ENCODE measurements around the gene E2F6.

E2F6 gene

DNA sequence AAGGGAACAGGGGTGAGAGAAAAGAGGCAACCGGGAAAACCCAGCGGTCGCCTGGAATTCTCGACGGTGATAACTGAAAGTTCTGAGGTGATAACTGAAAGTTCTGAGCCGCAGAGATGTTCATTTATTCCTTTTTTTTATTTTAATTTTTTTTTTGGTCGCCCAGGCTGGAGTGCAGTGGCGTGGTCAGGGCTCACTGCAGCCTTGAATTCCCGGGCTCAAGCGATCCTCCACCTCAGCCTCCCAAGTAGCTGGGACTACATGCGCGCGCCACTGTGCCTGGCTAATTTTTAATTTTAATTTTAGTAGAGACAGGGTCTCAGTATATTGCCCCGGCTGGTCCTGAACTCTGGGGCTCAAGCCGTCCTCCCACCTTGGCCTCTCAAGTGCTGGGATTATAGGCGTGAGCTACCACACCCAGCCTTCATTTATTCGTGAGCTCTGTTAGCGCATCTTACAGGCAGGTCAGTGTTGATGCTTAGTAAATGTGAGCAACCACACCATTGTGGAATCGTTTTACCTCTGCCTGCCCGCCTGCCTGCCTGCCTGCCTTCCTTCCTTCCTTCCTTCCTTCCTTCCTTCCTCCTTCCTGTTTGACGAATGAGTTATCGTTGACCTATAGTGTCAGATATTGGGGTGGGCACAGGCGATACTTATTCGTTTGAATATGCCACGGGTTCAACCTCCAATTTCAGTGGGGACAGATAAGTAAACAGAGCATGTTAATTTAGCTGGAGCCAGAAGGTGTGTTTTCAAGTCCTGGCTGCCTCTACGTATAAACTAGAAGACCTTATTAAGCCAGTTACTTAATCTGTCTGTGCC, 557 bp upstream of the E2F6 start:
- TF ChIP-seq CTCF (IDR thresholded peaks at IDR 0.05) = no peak
- no peaks in the 10 kb centered on the region for H3K27me3 ChIP-seq
- H3K4me1 ChIP-seq = peaks cover 0 to 42% (median 23%) of the 10 kb centered on the region in 4 donors
- H3K4me3 ChIP-seq = peak overlapping the region; percentile 73 to 88
- H3K36me3 ChIP-seq = peaks cover 0 to 6% (median 0%) of the 10 kb centered on the region in 3 donors
- DNase-seq = no peak
- intact Hi-C loops (cut with DNase I; ENCODE audit: low total_unique reads) = loop anchor here (10.0 kb wide), 1 partner anchor 278 kb away; the partner anchor contains the start of gene LPIN1
- H3K27ac ChIP-seq = peak overlapping the region; percentile 80 to 90
- H3K9me3 ChIP-seq = no peaks in the 10 kb centered on the region

DNA sequence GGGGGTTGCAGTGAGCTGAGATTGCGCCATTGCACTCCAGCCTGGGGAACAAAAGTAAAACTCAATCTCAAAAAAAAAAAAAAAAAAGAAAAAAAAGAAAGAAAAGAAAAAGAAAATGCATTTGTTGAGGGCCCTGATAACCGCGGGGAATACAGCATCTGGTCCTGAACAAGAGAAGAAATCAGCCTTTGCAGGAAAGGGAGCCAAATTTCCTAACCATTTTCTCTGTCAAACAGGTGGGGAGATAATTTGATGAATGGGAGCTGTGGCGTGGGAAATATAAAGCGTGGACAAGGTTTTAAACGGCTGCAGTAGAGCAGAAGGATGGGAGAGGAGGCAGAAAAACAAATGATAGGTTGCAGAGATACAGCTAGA, 864 bp downstream of the E2F6 start:
- no peak for DNase-seq
- Histone ChIP-seq H3K36me3 (peaks cover 0 to 6% (median 0%) of the 10 kb centered on the region in 3 donors), H3K4me1 (peaks cover 0 to 51% (median 25%) of the 10 kb centered on the region in 4 donors), H3K27me3 (no peaks in the 10 kb centered on the region), H3K9me3 (no peaks in the 10 kb centered on the region), H3K27ac (peak overlapping the region; percentile 80 to 90), H3K4me3 (peak overlapping the region; percentile 73 to 88)
- intact Hi-C loops (cut with DNase I; ENCODE audit: low total_unique reads) = loop anchor here (10.0 kb wide), 1 partner anchor 280 kb away; the partner anchor contains the start of gene LPIN1
- TF ChIP-seq CTCF (IDR thresholded peaks at IDR 0.05) = no peak

DNA sequence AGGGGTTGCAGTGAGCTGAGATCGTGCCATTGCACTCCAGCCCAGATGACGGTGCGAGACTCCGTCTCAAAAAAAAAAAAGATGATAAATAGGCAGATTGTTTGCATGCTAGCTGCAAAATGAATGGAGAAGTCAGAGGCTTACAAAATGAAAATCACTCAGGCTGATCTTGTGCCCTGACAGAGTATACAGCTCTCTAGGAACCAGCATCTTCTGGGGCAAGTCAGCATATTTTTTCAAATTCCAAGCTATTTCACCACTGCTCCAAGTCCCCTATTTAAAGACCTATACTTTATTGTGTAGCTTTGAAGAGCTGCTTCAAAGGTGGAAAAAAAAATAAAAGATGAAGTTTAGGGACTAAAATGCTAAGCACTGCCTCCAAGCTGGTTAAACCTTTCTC, 6.1 kb downstream of the E2F6 start:
- Histone ChIP-seq H3K27me3 (no peaks in the 10 kb centered on the region), H3K9me3 (no peaks in the 10 kb centered on the region), H3K4me3 (no peak overlapping the region), H3K4me1 (peaks cover 0 to 57% (median 24%) of the 10 kb centered on the region in 4 donors), H3K36me3 (peaks cover 0 to 13% (median 6%) of the 10 kb centered on the region in 3 donors), H3K27ac (no peak overlapping the region)
- no peak for DNase-seq
- intact Hi-C loops (cut with DNase I; ENCODE audit: low total_unique reads) = loop anchor here (10.0 kb wide), 1 partner anchor 285 kb away; the partner anchor contains the start of gene LPIN1
- no peak for TF ChIP-seq CTCF (IDR thresholded peaks at IDR 0.05)

DNA sequence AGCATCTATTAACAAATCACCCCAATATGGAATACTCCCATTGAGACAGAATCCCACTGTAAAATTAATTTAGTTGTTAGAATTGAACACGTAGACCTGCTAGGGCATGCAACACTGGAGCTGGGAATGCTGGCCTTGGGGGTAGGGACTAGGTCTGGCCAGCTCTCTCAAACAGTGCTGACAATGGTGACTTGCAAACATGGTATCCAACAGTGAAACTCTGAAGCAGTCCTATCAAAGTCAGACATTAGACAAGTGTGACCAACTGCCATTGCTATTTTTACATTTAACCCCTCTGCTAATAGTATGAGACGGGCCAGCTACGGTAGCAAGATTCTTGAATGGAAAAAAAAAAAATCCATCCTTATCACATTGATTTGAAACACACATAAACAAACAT, 7.2 kb downstream of the E2F6 start:
- Histone ChIP-seq H3K9me3 (no peaks in the 10 kb centered on the region), H3K4me3 (no peak overlapping the region), H3K36me3 (peaks cover 0 to 13% (median 3%) of the 10 kb centered on the region in 3 donors), H3K4me1 (peaks cover 0 to 46% (median 17%) of the 10 kb centered on the region in 4 donors), H3K27me3 (no peaks in the 10 kb centered on the region), H3K27ac (no peak overlapping the region)
- DNase-seq = no peak
- TF ChIP-seq CTCF (IDR thresholded peaks at IDR 0.05) = no peak
- intact Hi-C loops (cut with DNase I; ENCODE audit: low total_unique reads) = no loop called here

DNA sequence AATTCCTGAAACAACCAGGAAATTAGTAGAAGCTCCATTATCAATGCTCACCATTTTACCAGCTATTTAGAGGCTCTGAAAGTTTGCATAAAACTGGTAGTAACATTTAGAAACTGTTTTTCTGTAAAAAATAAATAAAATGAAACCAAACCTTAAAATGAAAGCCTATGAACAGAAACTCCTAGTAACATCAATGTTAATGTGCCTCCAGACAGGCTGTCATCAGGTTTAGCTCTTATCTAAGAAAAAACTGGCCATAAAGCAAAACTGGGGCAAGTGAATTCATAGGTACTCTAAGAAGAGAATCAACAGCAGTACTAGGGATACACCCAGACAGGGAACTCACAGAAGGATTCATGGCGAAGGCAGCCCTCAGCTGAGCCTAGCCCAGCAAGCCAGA, 8.0 kb downstream of the E2F6 start:
- intact Hi-C loops (cut with DNase I; ENCODE audit: low total_unique reads) = no loop called here
- Histone ChIP-seq H3K27ac (no peak overlapping the region), H3K27me3 (no peaks in the 10 kb centered on the region), H3K9me3 (no peaks in the 10 kb centered on the region), H3K4me3 (no peak overlapping the region), H3K36me3 (peaks cover 5 to 19% (median 6%) of the 10 kb centered on the region in 3 donors), H3K4me1 (peaks cover 0 to 38% (median 11%) of the 10 kb centered on the region in 4 donors)
- no peak for DNase-seq
- TF ChIP-seq CTCF (IDR thresholded peaks at IDR 0.05) = no peak

Measured in tibial artery (tissue), 4 donors.